IMR-90 (cell line): ENCODE measurements around the gene UBAC1. TPM values are rescaled to one million over a fixed set of nuclear protein-coding genes. Genes with fewer than 3 reads are reported as not detected.

ENCODE experiments used
- ATAC-seq: fragments of 200-7000 bp; cut with Tn5 transposase; 2 replicates; pipeline ENCODE4 v1.9.1; 2020; ENCODE audit warnings: low read depth, mild to moderate bottlenecking, moderate library complexity
- BruUV-seq: library from RNA; stranded (reverse); fragments of 400-500 nt; replicated peaks from 2 replicates; lab custom pipeline; 2021; lab: Mats Ljungman, UMichigan
- CTCF ChIA-PET: fragments of 300-600 bp; formaldehyde crosslinking; extraction: SDS; loops from one replicate; lab custom pipeline; 2021; ENCODE audit warnings: antibody characterized with exemption; lab: Yijun Ruan, JAX
- POLR2A ChIA-PET: fragments of 300-600 bp; sonication (Branson Sonifier 250); formaldehyde crosslinking; loops from one replicate; lab custom pipeline; 2022; ENCODE audit warnings: antibody characterized with exemption; ENCODE audit not compliant: unreplicated experiment; lab: Charles Lee
- DNase-seq: peaks from one replicate; pipeline ENCODE4 v3.0.0; 2013
- H2AFZ ChIP-seq: replicated peaks from 2 replicates; pipeline ENCODE3; 2013; ENCODE audit warnings: low read length, mild to moderate bottlenecking; ENCODE audit not compliant: poor library complexity
- H2AK5ac ChIP-seq: 2 replicates; pipeline ENCODE4 v1.6.1; 2013; ENCODE audit warnings: low read depth, low read length, inconsistent platforms
- H2AK9ac ChIP-seq: replicated peaks from 2 replicates; pipeline ENCODE3; 2013; ENCODE audit warnings: mild to moderate bottlenecking, low read depth, low read length, moderate library complexity; ENCODE audit not compliant: poor library complexity
- H2BK120ac ChIP-seq: 2 replicates; pipeline ENCODE4 v1.6.1; 2013; ENCODE audit warnings: low read depth, low read length, inconsistent platforms
- H2BK15ac ChIP-seq: 3 replicates; pipeline ENCODE4 v1.6.1; 2013; ENCODE audit warnings: low read depth, low read length, inconsistent platforms
- H2BK20ac ChIP-seq: 2 replicates; pipeline ENCODE4 v1.6.1; 2013; ENCODE audit warnings: low read depth, mild to moderate bottlenecking, inconsistent platforms, low read length, moderate library complexity
- H2BK5ac ChIP-seq: 2 replicates; pipeline ENCODE4 v1.6.1; 2013; ENCODE audit warnings: mild to moderate bottlenecking, low read depth, low read length, inconsistent platforms; ENCODE audit not compliant: poor library complexity, severe bottlenecking
- H3K14ac ChIP-seq: replicated peaks from 2 replicates; pipeline ENCODE4 v1.6.1; 2013; ENCODE audit warnings: low read depth, low read length, inconsistent platforms
- H3K18ac ChIP-seq: 2 replicates; pipeline ENCODE4 v1.6.1; 2013; ENCODE audit warnings: low read depth, low read length, control low read depth
- H3K23ac ChIP-seq: 2 replicates; pipeline ENCODE4 v1.6.1; 2013; ENCODE audit warnings: low read depth, low read length, inconsistent platforms
- H3K27ac ChIP-seq: 2 replicates; pipeline ENCODE4 v1.5.1; 2013; ENCODE audit warnings: mild to moderate bottlenecking, control low read depth, low read length; ENCODE audit not compliant: insufficient read depth
- H3K27me3 ChIP-seq: 2 replicates; pipeline ENCODE4 v1.6.1; 2013; ENCODE audit warnings: low read length; ENCODE audit not compliant: control insufficient read depth, insufficient read depth
- H3K36me3 ChIP-seq: 2 replicates; pipeline ENCODE4 v1.6.1; 2013; ENCODE audit warnings: low read length, mixed read lengths; ENCODE audit not compliant: control insufficient read depth, insufficient read depth
- H3K4ac ChIP-seq: 2 replicates; pipeline ENCODE4 v1.6.1; 2013; ENCODE audit warnings: low read depth, low read length, inconsistent platforms
- H3K4me1 ChIP-seq: 2 replicates; pipeline ENCODE4 v1.6.1; 2013; ENCODE audit warnings: low read length, mixed read lengths; ENCODE audit not compliant: control insufficient read depth, insufficient read depth
- H3K4me2 ChIP-seq: 2 replicates; pipeline ENCODE4 v1.6.1; 2013; ENCODE audit warnings: low read depth, mild to moderate bottlenecking, control low read depth, low read length, moderate library complexity
- H3K4me3 ChIP-seq: 2 replicates; pipeline ENCODE4 v1.5.1; 2013; ENCODE audit warnings: low read depth, mild to moderate bottlenecking, control low read depth, low read length, moderate library complexity; ENCODE audit not compliant: insufficient read depth
- H3K56ac ChIP-seq: 2 replicates; pipeline ENCODE4 v1.6.1; 2013; ENCODE audit warnings: low read length, inconsistent platforms; ENCODE audit not compliant: insufficient read depth; ENCODE audit errors: extremely low read depth
- H3K79me1 ChIP-seq, 2 experiments: 2 replicates each; pipeline ENCODE4 v1.6.1; 2013; ENCODE audit warnings: low read length in 2 of 2, inconsistent platforms in 1 of 2, low read depth in 1 of 2
- H3K9ac ChIP-seq: 2 replicates; pipeline ENCODE4 v1.6.1; 2013; ENCODE audit warnings: low read depth, low read length, control low read depth
- H3K9me1 ChIP-seq: 2 replicates; pipeline ENCODE4 v1.6.1; 2013; ENCODE audit warnings: low read length, inconsistent platforms; ENCODE audit not compliant: insufficient read depth
- H3K9me3 ChIP-seq: 2 replicates; pipeline ENCODE4 v1.6.1; 2013; ENCODE audit warnings: low read length; ENCODE audit not compliant: control insufficient read depth, insufficient read depth
- H4K20me1 ChIP-seq: 2 replicates; pipeline ENCODE4 v1.6.1; 2013; ENCODE audit warnings: low read length, inconsistent platforms; ENCODE audit not compliant: insufficient read depth
- H4K5ac ChIP-seq: 2 replicates; pipeline ENCODE4 v1.6.1; 2013; ENCODE audit warnings: mild to moderate bottlenecking, low read depth, low read length, control low read depth
- H4K8ac ChIP-seq, 2 experiments: 2 replicates each; pipeline ENCODE4 v1.6.1; 2013; ENCODE audit warnings: low read depth in 2 of 2, low read length in 2 of 2, control low read depth in 1 of 2, inconsistent platforms in 1 of 2
- H4K91ac ChIP-seq: 2 replicates; pipeline ENCODE4 v1.6.1; 2013; ENCODE audit warnings: low read depth, low read length, inconsistent platforms; ENCODE audit not compliant: insufficient read depth
- BHLHE40 ChIP-seq: fragments of 150-350 bp; IDR thresholded peaks from 2 replicates; pipeline ENCODE4 v1.6.1; 2016; ENCODE audit warnings: mild to moderate bottlenecking, low read depth, low read length
- CEBPB ChIP-seq: IDR thresholded peaks from 2 replicates; pipeline ENCODE4 v1.6.1; 2012; ENCODE audit warnings: low read depth, low read length, improper control_type of control experiment
- CHD1 ChIP-seq: IDR thresholded peaks from 2 replicates; pipeline ENCODE4 v1.6.1; 2012; ENCODE audit warnings: low read depth, low read length, improper control_type of control experiment
- CTCF ChIP-seq: conservative IDR thresholded peaks from 2 replicates; pipeline ENCODE4 v1.5.1; 2012; ENCODE audit warnings: mild to moderate bottlenecking, low read depth, low read length, improper control_type of control experiment
- ELK1 ChIP-seq: fragments of 150-350 bp; IDR thresholded peaks from 2 replicates; pipeline ENCODE4 v1.6.1; 2016; ENCODE audit warnings: low read depth, mild to moderate bottlenecking, low read length, moderate library complexity, borderline replicate concordance
- FOS ChIP-seq: fragments of 150-350 bp; IDR thresholded peaks from 2 replicates; pipeline ENCODE4 v1.6.1; 2016; ENCODE audit warnings: low read depth, low read length
- MAZ ChIP-seq: IDR thresholded peaks from 2 replicates; pipeline ENCODE4 v1.6.1; 2012; ENCODE audit warnings: low read depth, mild to moderate bottlenecking, low read length, improper control_type of control experiment, moderate library complexity, borderline replicate concordance
- MXI1 ChIP-seq: IDR thresholded peaks from 2 replicates; pipeline ENCODE4 v1.6.1; 2012; ENCODE audit warnings: low read depth, mild to moderate bottlenecking, low read length, moderate library complexity, borderline replicate concordance
- NFE2L2 ChIP-seq: fragments of 150-350 bp; IDR thresholded peaks from 2 replicates; pipeline ENCODE4 v1.6.1; 2016; ENCODE audit warnings: low read depth, mild to moderate bottlenecking, low read length
- RCOR1 ChIP-seq: IDR thresholded peaks from 2 replicates; pipeline ENCODE4 v1.6.1; 2012; ENCODE audit warnings: mild to moderate bottlenecking, low read length, improper control_type of control experiment; ENCODE audit not compliant: insufficient replicate concordance
- RFX5 ChIP-seq: IDR thresholded peaks from 2 replicates; pipeline ENCODE4 v1.8.0; 2012; ENCODE audit warnings: low read depth, mild to moderate bottlenecking, low read length, moderate library complexity
- USF2 ChIP-seq: fragments of 150-350 bp; IDR thresholded peaks from 2 replicates; pipeline ENCODE4 v1.6.1; 2017; ENCODE audit warnings: mild to moderate bottlenecking, antibody characterized with exemption, low read length, low read depth
- WGBS, 2 experiments: methylation state at CpG; one replicate each; pipeline versions ENCODE4 v1.1.5 to v1.1.7; 2013; ENCODE audit warnings: missing lambda C conversion rate in 2 of 2; ENCODE audit not compliant: insufficient read length in 1 of 2; ENCODE audit errors: extremely low coverage in 2 of 2; 5-methylcytosine and 5-hydroxymethylcytosine counted together
- dilution Hi-C: fragments of 300-500 bp; cut with HindIII; formaldehyde crosslinking; loops from one replicate; pipeline ENCODE4 v1.14.3; 2018; ENCODE audit warnings: low sequenced_read_pairs; ENCODE audit not compliant: unreplicated experiment
- in situ Hi-C: fragments of 300-500 bp; cut with MboI; formaldehyde crosslinking; loops from 3 replicates; pipeline ENCODE4 v1.14.3; 2019; ENCODE audit warnings: low sequenced_read_pairs, inconsistent platforms, mixed read lengths
- intact Hi-C: fragments of 100-400 bp; cut with micrococcal nuclease; formaldehyde crosslinking; loops from 2 replicates; pipeline ENCODE4 v1.10.0; 2022
- polyA plus RNA-seq, 3 experiments: library from polyadenylated mRNA; depleted of rRNA; stranded (reverse); fragments of >200 nt; gene quantifications; 2 replicates each; pipeline ENCODE4 v1.2.3, GENCODE V29; 2012; ENCODE audit warnings: low replicate concordance in 1 of 3
- total RNA-seq: library from RNA; depleted of rRNA; stranded (reverse); fragments of >200 nt; gene quantifications from 2 replicates; pipeline ENCODE4 v1.2.3, GENCODE V29; 2012

UBAC1 gene
- total and polyA plus RNA-seq, 2 of the 4 experiments (the other 2 are of a cell fraction) = 25.3 to 33.9 TPM

GRCh38 chr9:135970128-135970815 lies 9.1 kb upstream of the UBAC1 start:
- in situ Hi-C loops (no loop called here), dilution Hi-C loops (no loop called here), intact Hi-C loops (no loop called here)
- Histone ChIP-seq H2BK20ac (no peak overlapping the region), H2AK5ac (no peak overlapping the region), H3K27me3 (peaks cover 9% of the 10 kb centered on the region; the same call in 1 of the 2 replicates), H3K79me1 (0 out of 4 replicates have a peak, but pooled peaks cover 0 to 3% of the 10 kb centered on the region in 2 experiments), H3K9ac (no peak overlapping the region), H4K91ac (no peak overlapping the region), H3K9me3 (no peaks in the 10 kb centered on the region), H3K36me3 (no peaks in the 10 kb centered on the region), H3K4ac (no peak overlapping the region), H3K27ac (no peak overlapping the region), H2BK15ac (no peak overlapping the region), H4K5ac (no peak overlapping the region), H3K4me3 (no peak overlapping the region), H3K14ac (no peak overlapping the region), H3K23ac (no peak overlapping the region), H3K4me1 (peaks cover 2% of the 10 kb centered on the region; the same call in 1 of the 2 replicates), H3K4me2 (no peak overlapping the region), H3K56ac (no peak overlapping the region), H2AFZ (no peak overlapping the region), H4K20me1 (peaks cover 11% of the 10 kb centered on the region), H4K8ac (no peak overlapping the region), H3K9me1 (0 out of 2 replicates have a peak, but pooled peaks cover 3% of the 10 kb centered on the region), H2BK120ac (no peak overlapping the region), H2AK9ac (no peak overlapping the region), H3K18ac (no peak overlapping the region), H2BK5ac (no peak overlapping the region)
- ChIA-PET CTCF (no interaction called here), POLR2A (no interaction called here)
- BruUV-seq = no TSS peak
- no peak for TF ChIP-seq CHD1
- no peak for TF ChIP-seq ELK1
- no peak for TF ChIP-seq FOS
- no peak for TF ChIP-seq NFE2L2
- TF ChIP-seq RCOR1 = no peak
- no peak for TF ChIP-seq USF2
- TF ChIP-seq RFX5 = no peak
- TF ChIP-seq MAZ = no peak
- TF ChIP-seq CTCF = no peak
- no peak for TF ChIP-seq BHLHE40
- no peak for TF ChIP-seq MXI1
- no peak for TF ChIP-seq CEBPB
- 80% methylated on average over 1 of the region's 9 CpGs; no CpG with 5 or more reads in 1 of the 2 experiments for WGBS, 2 experiments
- DNase-seq = no peak
- ATAC-seq = no peak
